DOHH2 (cell line): ENCODE measurements around the gene SMOC1.

Source experiments
- H3F3A ChIP-seq: fragments of 200-600 bp; sonication (generic), shearing (Covaris generic); 2 replicates; pipeline ENCODE4 v1.6.0; 2016; ENCODE audit warnings: antibody characterized with exemption, mild to moderate bottlenecking; ENCODE audit not compliant: control insufficient read depth, insufficient read depth
- H3K27ac ChIP-seq: fragments of 200-600 bp; sonication (generic); 2 replicates; pipeline ENCODE4 v1.5.1; 2014; ENCODE audit warnings: low read depth, mild to moderate bottlenecking, low read length, moderate library complexity
- H3K27me3 ChIP-seq: fragments of 200-600 bp; sonication (generic); 2 replicates; pipeline ENCODE4 v1.6.1; 2014; ENCODE audit warnings: mild to moderate bottlenecking, low read length, mixed read lengths; ENCODE audit not compliant: control insufficient read depth
- H3K36me3 ChIP-seq: fragments of 200-600 bp; sonication (generic); 2 replicates; pipeline ENCODE4 v1.6.1; 2014; ENCODE audit warnings: mild to moderate bottlenecking, low read length, moderate library complexity, mixed read lengths; ENCODE audit not compliant: control insufficient read depth
- H3K4me1 ChIP-seq: fragments of 200-600 bp; sonication (generic); 2 replicates; pipeline ENCODE4 v1.6.1; 2014; ENCODE audit warnings: mild to moderate bottlenecking, low read length, mixed read lengths; ENCODE audit not compliant: control insufficient read depth
- H3K4me2 ChIP-seq: fragments of 200-600 bp; sonication (generic); 2 replicates; pipeline ENCODE4 v1.6.0; 2014; ENCODE audit warnings: mild to moderate bottlenecking, low read length, moderate library complexity
- H3K4me3 ChIP-seq: fragments of 200-600 bp; sonication (generic); 2 replicates; pipeline ENCODE4 v1.5.1; 2014; ENCODE audit warnings: mild to moderate bottlenecking, low read length, mixed read lengths
- H3K79me2 ChIP-seq: fragments of 200-600 bp; sonication (generic); 2 replicates; pipeline ENCODE4 v1.6.1; 2014; ENCODE audit warnings: mild to moderate bottlenecking, low read length, mixed read lengths; ENCODE audit not compliant: control insufficient read depth
- H3K9me2 ChIP-seq: fragments of 200-600 bp; sonication (generic); replicated peaks from 2 replicates; pipeline ENCODE4 v1.6.1; 2014; ENCODE audit warnings: mild to moderate bottlenecking, low read length, mixed read lengths; ENCODE audit not compliant: control insufficient read depth
- H3K9me3 ChIP-seq: fragments of 200-600 bp; sonication (generic); 2 replicates; pipeline ENCODE4 v1.6.1; 2014; ENCODE audit warnings: antibody characterized with exemption, low read length, mixed read lengths; ENCODE audit not compliant: control insufficient read depth, insufficient read depth
- H4K20me1 ChIP-seq: fragments of 200-600 bp; sonication (generic); 2 replicates; pipeline ENCODE4 v1.6.0; 2014; ENCODE audit warnings: low read depth, mild to moderate bottlenecking, antibody characterized with exemption, low read length, moderate library complexity; ENCODE audit not compliant: control insufficient read depth, insufficient read depth
- CTCF ChIP-seq: fragments of 200-600 bp; sonication (generic); IDR thresholded peaks from one replicate; pipeline ENCODE4 v1.5.1; 2014; ENCODE audit warnings: antibody characterized with exemption, mild to moderate bottlenecking, low read depth, low read length; ENCODE audit not compliant: poor library complexity, severe bottlenecking
- EZH2phosphoT487 ChIP-seq: fragments of 200-600 bp; sonication (generic); IDR thresholded peaks from 2 replicates; pipeline ENCODE4 v1.6.1; 2017; ENCODE audit warnings: borderline replicate concordance, mild to moderate bottlenecking, antibody characterized with exemption, low read length, moderate library complexity, mixed read lengths

The SMOC1 gene

GRCh38 chr14:70045844-70046535 is 166.8 kb downstream of the SMOC1 start:
- Histone ChIP-seq H3K27me3 (no peaks in the 10 kb centered on the region; the same call in 1 of the 2 replicates), H4K20me1 (no peaks in the 10 kb centered on the region), H3K9me2 (no peaks in the 10 kb centered on the region), H3K79me2 (no peaks in the 10 kb centered on the region), H3F3A (no peaks in the 10 kb centered on the region), H3K36me3 (no peaks in the 10 kb centered on the region), H3K4me1 (no peaks in the 10 kb centered on the region), H3K4me3 (no peak overlapping the region), H3K27ac (no peak overlapping the region), H3K9me3 (no peaks in the 10 kb centered on the region), H3K4me2 (no peak overlapping the region)
- TF ChIP-seq EZH2phosphoT487 (no peak), CTCF (no peak)

- TF ChIP-seq EZH2phosphoT487 (no peak), CTCF (no peak)
- Histone ChIP-seq H3K79me2 (no peaks in the 10 kb centered on the region), H3K36me3 (no peaks in the 10 kb centered on the region), H3K4me1 (no peaks in the 10 kb centered on the region), H3K9me2 (no peaks in the 10 kb centered on the region), H3K27me3 (no peaks in the 10 kb centered on the region; the same call in 1 of the 2 replicates), H3K4me2 (no peak overlapping the region), H3K27ac (no peak overlapping the region), H3K9me3 (no peaks in the 10 kb centered on the region), H3F3A (no peaks in the 10 kb centered on the region), H3K4me3 (no peak overlapping the region), H4K20me1 (no peaks in the 10 kb centered on the region)
Measured at GRCh38 chr14:70047598-70048312, 168.5 kb downstream of the SMOC1 start.

GRCh38 chr14:70048313-70048654 is 169.1 kb downstream of the SMOC1 start:
- H3K27me3 ChIP-seq: no peaks in the 10 kb centered on the region; the same call in 1 of the 2 replicates
- no peaks in the 10 kb centered on the region for H3K79me2 ChIP-seq
- H3K9me2 ChIP-seq: no peaks in the 10 kb centered on the region
- no peaks in the 10 kb centered on the region for H3K4me1 ChIP-seq
- no peaks in the 10 kb centered on the region for H3K9me3 ChIP-seq
- no peak overlapping the region for H3K4me2 ChIP-seq
- H3K4me3 ChIP-seq: no peak overlapping the region
- no peaks in the 10 kb centered on the region for H3F3A ChIP-seq
- no peak for TF ChIP-seq EZH2phosphoT487
- no peaks in the 10 kb centered on the region for H3K36me3 ChIP-seq
- no peak overlapping the region for H3K27ac ChIP-seq
- no peaks in the 10 kb centered on the region for H4K20me1 ChIP-seq

GRCh38 chr14:70049605-70050004 is 170.4 kb downstream of the SMOC1 start:
- no peaks in the 10 kb centered on the region for H3F3A ChIP-seq
- H3K4me2 ChIP-seq: no peak overlapping the region
- H3K27me3 ChIP-seq: no peaks in the 10 kb centered on the region; the same call in 1 of the 2 replicates
- H3K27ac ChIP-seq: no peak overlapping the region
- H3K79me2 ChIP-seq: no peaks in the 10 kb centered on the region
- H3K9me3 ChIP-seq: no peaks in the 10 kb centered on the region
- no peaks in the 10 kb centered on the region for H3K9me2 ChIP-seq
- no peaks in the 10 kb centered on the region for H3K36me3 ChIP-seq
- no peaks in the 10 kb centered on the region for H4K20me1 ChIP-seq
- H3K4me3 ChIP-seq: no peak overlapping the region
- no peaks in the 10 kb centered on the region for H3K4me1 ChIP-seq
- TF ChIP-seq CTCF: no peak
- no peak for TF ChIP-seq EZH2phosphoT487
